ENCODE measurements around the gene TFAM. TPM values are rescaled to one million over a fixed set of nuclear protein-coding genes. Genes with fewer than 3 reads are reported as not detected.

TFAM gene
- total RNA-seq, 4 donors from 2014 or later: 23.1 to 33.8 (median 32.2) TPM

- TF ChIP-seq, protein P1, sequence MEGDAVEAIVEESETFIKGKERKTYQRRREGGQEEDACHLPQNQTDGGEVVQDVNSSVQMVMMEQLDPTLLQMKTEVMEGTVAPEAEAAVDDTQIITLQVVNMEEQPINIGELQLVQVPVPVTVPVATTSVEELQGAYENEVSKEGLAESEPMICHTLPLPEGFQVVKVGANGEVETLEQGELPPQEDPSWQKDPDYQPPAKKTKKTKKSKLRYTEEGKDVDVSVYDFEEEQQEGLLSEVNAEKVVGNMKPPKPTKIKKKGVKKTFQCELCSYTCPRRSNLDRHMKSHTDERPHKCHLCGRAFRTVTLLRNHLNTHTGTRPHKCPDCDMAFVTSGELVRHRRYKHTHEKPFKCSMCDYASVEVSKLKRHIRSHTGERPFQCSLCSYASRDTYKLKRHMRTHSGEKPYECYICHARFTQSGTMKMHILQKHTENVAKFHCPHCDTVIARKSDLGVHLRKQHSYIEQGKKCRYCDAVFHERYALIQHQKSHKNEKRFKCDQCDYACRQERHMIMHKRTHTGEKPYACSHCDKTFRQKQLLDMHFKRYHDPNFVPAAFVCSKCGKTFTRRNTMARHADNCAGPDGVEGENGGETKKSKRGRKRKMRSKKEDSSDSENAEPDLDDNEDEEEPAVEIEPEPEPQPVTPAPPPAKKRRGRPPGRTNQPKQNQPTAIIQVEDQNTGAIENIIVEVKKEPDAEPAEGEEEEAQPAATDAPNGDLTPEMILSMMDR (IDR thresholded peaks at IDR 0.05): no peak
- no peak for TF ChIP-seq POLR2A (IDR thresholded peaks at IDR 0.05)
- Histone ChIP-seq H3K36me3 (no peaks in the 10 kb centered on the region), H3K27me3 (no peaks in the 10 kb centered on the region), H3K4me3 (replicated peaks in 1 of 3) (no peak overlapping the region), H3K4me1 (no peaks in the 10 kb centered on the region), H3K27ac (no peak overlapping the region), H3K9me3 (no peaks in the 10 kb centered on the region)
- intact Hi-C loops (cut with DNase I): no loop called here
- WGBS, 2 donors: 95% methylated on average over 2 of the region's 2 CpGs
- DNase-seq: no peak
Measured at GRCh38 chr10:58348571-58349033, 36.6 kb upstream of the TFAM start.

- TF ChIP-seq POLR2A (IDR thresholded peaks at IDR 0.05): no peak
- TF ChIP-seq, protein P1 (IDR thresholded peaks at IDR 0.05): no peak
- Histone ChIP-seq H3K4me3 (replicated peaks in 1 of 3) (no peak overlapping the region), H3K27me3 (no peaks in the 10 kb centered on the region), H3K4me1 (no peaks in the 10 kb centered on the region), H3K9me3 (no peaks in the 10 kb centered on the region), H3K36me3 (no peaks in the 10 kb centered on the region), H3K27ac (no peak overlapping the region)
- 94 to 98% methylated on average over 2 of the region's 2 CpGs for WGBS, 2 donors
- DNase-seq: no peak
- intact Hi-C loops (cut with DNase I): no loop called here
Measured at GRCh38 chr10:58350023-58350422, 35.2 kb upstream of the TFAM start.

DNA sequence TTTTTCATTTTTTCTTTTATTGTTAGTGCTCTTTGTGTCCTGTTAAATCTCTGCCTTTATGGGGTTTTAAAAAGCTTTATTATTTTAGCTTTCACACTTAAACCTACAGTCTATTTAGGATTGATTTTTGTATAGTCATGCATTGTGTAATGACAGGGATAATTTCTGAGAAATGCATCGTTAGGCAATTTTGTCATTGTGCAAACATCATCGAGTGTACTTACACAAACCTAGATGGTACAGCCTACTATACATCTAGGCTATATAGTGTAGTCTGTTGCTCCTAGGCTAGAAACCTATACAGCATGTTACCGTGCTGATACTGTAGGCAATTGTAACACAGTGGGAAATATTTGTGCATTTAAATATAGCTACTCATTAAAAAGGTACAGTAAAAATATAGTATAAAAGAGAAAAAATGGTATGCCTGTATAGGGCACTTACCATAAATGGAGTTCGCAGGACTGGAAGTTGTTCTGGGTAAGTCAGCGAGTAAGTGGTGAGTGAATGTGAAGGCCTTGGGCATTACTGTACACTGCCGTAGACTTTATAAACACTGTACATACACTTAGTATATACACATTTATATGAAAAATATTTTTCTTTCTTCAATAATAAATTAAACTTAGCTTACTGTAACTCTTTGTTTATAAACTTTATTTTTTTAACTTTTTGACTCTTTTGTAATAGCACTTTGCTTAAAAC lies 34.4 kb upstream of the TFAM start:
- Histone ChIP-seq H3K4me1 (no peaks in the 10 kb centered on the region), H3K27me3 (no peaks in the 10 kb centered on the region), H3K36me3 (no peaks in the 10 kb centered on the region), H3K4me3 (replicated peaks in 1 of 3) (no peak overlapping the region), H3K9me3 (no peaks in the 10 kb centered on the region), H3K27ac (no peak overlapping the region)
- TF ChIP-seq, protein P1 (IDR thresholded peaks at IDR 0.05): no peak
- no peak for TF ChIP-seq POLR2A (IDR thresholded peaks at IDR 0.05)
- WGBS, 2 donors: 91 to 94% methylated on average over 6 of the region's 6 CpGs
- intact Hi-C loops (cut with DNase I): no loop called here
- DNase-seq: no peak

GRCh38 chr10:58351616-58352578 lies 33.3 kb upstream of the TFAM start:
- TF ChIP-seq, protein P1 (IDR thresholded peaks at IDR 0.05): no peak
- TF ChIP-seq POLR2A (IDR thresholded peaks at IDR 0.05): no peak
- H3K27ac ChIP-seq: no peak overlapping the region
- peaks cover 0 to 3% of the 10 kb centered on the region in 2 donors for H3K4me1 ChIP-seq
- H3K4me3 ChIP-seq (replicated peaks in 1 of 3): no peak overlapping the region
- H3K36me3 ChIP-seq: no peaks in the 10 kb centered on the region
- 97 to 98% methylated on average over 7 of the region's 7 CpGs for WGBS, 2 donors
- intact Hi-C loops (cut with DNase I): no loop called here
- no peaks in the 10 kb centered on the region for H3K9me3 ChIP-seq
- no peaks in the 10 kb centered on the region for H3K27me3 ChIP-seq
- no peak for DNase-seq
